T47D (cell line): ENCODE measurements around the gene ARPP21.

ENCODE experiments used
- DNase-seq, 2 experiments: peaks; one replicate each; pipeline versions ENCODE4 v3.0.0 to v3.0.0-alpha.2; 2011 to 2012; ENCODE audit warnings: low read depth in 1 of 2, low spot score in 1 of 2
- JUND ChIP-seq: IDR thresholded peaks from 2 replicates; pipeline ENCODE4 v1.6.1; 2012; ENCODE audit warnings: low read depth
- in situ Hi-C: cut with HindIII; loops from 2 replicates; pipeline ENCODE4 v1.10.0; 2016; ENCODE audit warnings: low sequenced_read_pairs, low pct_unique_long_range_greater_than_20kb

Gene ARPP21

DNA sequence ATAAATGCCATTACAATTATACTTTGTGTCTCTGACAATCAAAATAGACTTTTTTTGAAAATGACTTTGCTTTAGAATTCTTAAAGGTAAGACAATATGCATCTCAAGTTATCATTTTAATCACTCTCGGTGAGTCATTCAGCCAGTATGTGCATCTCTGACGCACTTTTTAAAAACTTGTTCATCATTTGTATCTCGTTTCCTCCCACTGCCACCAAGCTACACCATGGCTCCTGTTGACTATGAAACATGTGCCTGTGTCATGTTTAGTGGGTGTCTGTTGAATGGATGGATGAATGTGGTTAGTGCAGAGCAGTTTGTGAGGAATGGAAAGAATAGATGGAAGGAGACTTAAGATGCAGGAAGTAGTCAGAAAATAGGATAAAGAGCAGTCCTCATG is 68.6 kb downstream of the ARPP21 start:
- TF ChIP-seq JUND = no peak
- in situ Hi-C loops = no loop called here
- no peak for DNase-seq

GRCh38 chr3:35708394-35709271 is 69.3 kb downstream of the ARPP21 start:
- in situ Hi-C loops = no loop called here

DNA sequence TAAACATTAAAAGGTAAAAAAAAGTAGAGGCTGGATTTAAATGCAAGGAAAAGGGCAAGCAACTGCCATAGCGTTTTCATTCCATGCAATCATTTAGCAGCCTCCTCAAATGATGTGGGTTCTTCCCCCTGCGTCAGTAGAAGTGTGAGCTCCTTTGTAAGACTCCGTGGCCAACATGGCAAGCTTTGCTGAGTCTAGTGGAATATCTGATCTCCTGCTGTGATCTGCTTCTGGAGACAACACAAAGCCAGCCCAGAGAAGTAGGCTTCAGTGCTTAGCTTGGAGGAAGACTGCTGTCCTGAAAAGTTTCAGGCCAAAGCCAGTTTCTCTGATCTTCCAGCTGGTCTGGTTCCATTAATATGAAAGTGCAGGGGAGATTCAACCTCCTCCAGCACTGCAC is 70.4 kb downstream of the ARPP21 start:
- no peak for DNase-seq

More at GRCh38 chr3:35708394-35709271, 69.3 kb downstream of the ARPP21 start:
- DNase-seq = no peak
- TF ChIP-seq JUND = no peak

DNA sequence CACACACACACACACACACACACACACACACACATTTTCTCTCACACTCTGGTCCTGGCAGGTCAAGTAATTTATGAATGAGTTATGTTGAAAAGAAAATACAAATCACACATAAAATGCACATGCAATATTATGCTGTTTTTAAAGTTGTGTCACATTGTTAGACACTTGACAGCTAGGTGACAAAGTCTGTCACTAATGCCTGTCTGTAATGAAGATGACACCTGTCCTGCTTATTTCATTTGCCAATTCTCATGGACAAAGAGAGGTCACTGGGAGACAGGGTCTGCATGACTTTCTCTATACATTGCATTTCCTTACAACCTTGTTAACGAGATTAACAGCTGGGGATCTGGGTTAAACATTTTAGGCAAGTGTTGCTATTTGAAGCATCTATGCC is 71.2 kb downstream of the ARPP21 start:
- in situ Hi-C loops = no loop called here
- TF ChIP-seq JUND = no peak
- DNase-seq = no peak

More for the DNA sequence above, 70.4 kb downstream of the ARPP21 start:
- in situ Hi-C loops = no loop called here
- no peak for TF ChIP-seq JUND

GRCh38 chr3:35718921-35719320 is 79.6 kb downstream of the ARPP21 start:
- TF ChIP-seq JUND = no peak
- no peak for DNase-seq
- in situ Hi-C loops = no loop called here

DNA sequence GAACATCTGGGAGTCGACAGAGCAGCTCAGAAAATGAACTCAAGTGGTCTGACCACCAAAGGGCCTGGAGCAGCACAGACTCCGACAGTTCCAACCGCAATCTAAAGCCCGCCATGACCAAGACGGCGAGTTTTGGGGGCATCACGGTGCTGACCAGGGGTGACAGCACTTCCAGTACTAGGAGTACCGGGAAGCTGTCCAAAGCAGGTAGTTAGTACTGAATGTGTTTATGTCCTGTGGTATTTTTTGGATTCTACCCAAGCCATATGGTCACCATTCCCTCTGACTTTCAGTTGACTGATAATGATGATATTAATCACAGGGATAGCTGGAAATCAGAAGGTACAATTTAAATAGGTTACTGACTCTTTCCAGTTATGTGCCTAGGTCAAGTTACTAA is 82.3 kb downstream of the ARPP21 start:
- TF ChIP-seq JUND = no peak
- no peak for DNase-seq
- in situ Hi-C loops = no loop called here

GRCh38 chr3:35722902-35723301 is 83.6 kb downstream of the ARPP21 start:
- in situ Hi-C loops = no loop called here
- no peak for DNase-seq
- no peak for TF ChIP-seq JUND

- no peak for DNase-seq
- in situ Hi-C loops = no loop called here
- TF ChIP-seq JUND = no peak
Observed at GRCh38 chr3:35723480-35724097, 84.3 kb downstream of the ARPP21 start.

DNA sequence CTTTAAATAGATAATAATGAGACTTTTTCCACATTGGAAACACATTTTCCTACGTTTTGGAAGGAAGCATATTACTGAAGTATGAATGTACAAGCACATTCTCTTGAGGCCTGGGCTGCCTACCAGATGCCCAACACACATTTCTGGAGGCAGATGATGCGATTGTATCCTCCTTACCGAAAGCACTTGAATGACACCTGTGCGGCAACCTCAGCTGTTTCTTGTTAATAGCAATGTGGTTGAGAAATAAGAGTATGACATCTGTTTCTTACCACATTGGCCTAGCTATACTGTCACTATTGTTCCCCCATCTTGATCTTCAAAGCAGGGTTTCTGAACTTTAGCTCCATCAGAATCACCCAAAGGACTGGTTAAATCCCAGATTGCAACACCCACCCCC is 84.8 kb downstream of the ARPP21 start:
- no peak for TF ChIP-seq JUND
- in situ Hi-C loops = no loop called here
- no peak for DNase-seq

GRCh38 chr3:35727179-35727578 is 87.9 kb downstream of the ARPP21 start:
- TF ChIP-seq JUND = no peak
- in situ Hi-C loops = no loop called here
- DNase-seq = no peak

GRCh38 chr3:35733341-35733740 is 94.0 kb downstream of the ARPP21 start:
- no peak for TF ChIP-seq JUND
- DNase-seq = peak in 1 of 2 experiments; percentile 59
- in situ Hi-C loops = no loop called here

- no peak for DNase-seq
- in situ Hi-C loops = no loop called here
- TF ChIP-seq JUND = no peak
Observed at GRCh38 chr3:35733864-35734263, 94.5 kb downstream of the ARPP21 start.

GRCh38 chr3:35737080-35737479 is 97.8 kb downstream of the ARPP21 start:
- DNase-seq = no peak
- in situ Hi-C loops = no loop called here
- no peak for TF ChIP-seq JUND
